WTC11 (cell line): ENCODE data around the gene TP73.

Source experiments
- ATF2 ChIP-seq: sonication (generic); formaldehyde crosslinking; IDR thresholded peaks from 2 replicates; pipeline ENCODE4 v1.8.1; 2022; ENCODE audit warnings: low read depth, missing genetic modification reagents, borderline replicate concordance
- ATF3 ChIP-seq: sonication (generic); formaldehyde crosslinking; conservative IDR thresholded peaks from 2 replicates; pipeline ENCODE4 v1.8.1; 2022; ENCODE audit warnings: mild to moderate bottlenecking, missing genetic modification reagents
- CTCF ChIP-seq: fragments of 200-600 bp; IDR thresholded peaks from 2 replicates; pipeline ENCODE4 v1.8.0; 2022; ENCODE audit warnings: antibody characterized with exemption
- ESRRA ChIP-seq: sonication (generic); formaldehyde crosslinking; IDR thresholded peaks from 2 replicates; pipeline ENCODE4 v1.8.1; 2022; ENCODE audit warnings: mild to moderate bottlenecking, missing genetic modification reagents, borderline replicate concordance
- FOXK1 ChIP-seq: sonication (generic); formaldehyde crosslinking; IDR thresholded peaks from 2 replicates; pipeline ENCODE4 v1.8.0; 2022; ENCODE audit warnings: mild to moderate bottlenecking, moderate library complexity, missing genetic modification reagents
- IRF1 ChIP-seq: sonication (generic); formaldehyde crosslinking; IDR thresholded peaks from 2 replicates; pipeline ENCODE4 v1.8.0; 2023; ENCODE audit warnings: missing genetic modification reagents
- MAX ChIP-seq: sonication (generic); formaldehyde crosslinking; IDR thresholded peaks from 2 replicates; pipeline ENCODE4 v1.8.0; 2022; ENCODE audit warnings: mild to moderate bottlenecking, missing genetic modification reagents
- SMAD3 ChIP-seq: sonication (generic); formaldehyde crosslinking; IDR thresholded peaks from 2 replicates; pipeline ENCODE4 v1.8.0; 2022; ENCODE audit warnings: missing genetic modification reagents, mild to moderate bottlenecking, borderline replicate concordance
- SP1 ChIP-seq: sonication (generic); formaldehyde crosslinking; conservative IDR thresholded peaks from 2 replicates; pipeline ENCODE4 v1.8.1; 2022; ENCODE audit warnings: missing genetic modification reagents
- USF1 ChIP-seq: sonication (generic); formaldehyde crosslinking; IDR thresholded peaks from 2 replicates; pipeline ENCODE4 v1.8.0; 2022; ENCODE audit warnings: mild to moderate bottlenecking, missing genetic modification reagents
- ZBTB21 ChIP-seq: sonication (generic); formaldehyde crosslinking; IDR thresholded peaks from 2 replicates; pipeline ENCODE4 v1.8.1; 2023; ENCODE audit warnings: mild to moderate bottlenecking, missing genetic modification reagents, borderline replicate concordance
- ZSCAN18 ChIP-seq: fragments of 250-450 bp; sonication (Bioruptor Pico); IDR thresholded peaks from 2 replicates; pipeline ENCODE4 v2.1.2; 2022; ENCODE audit warnings: mild to moderate bottlenecking, moderate library complexity
- TF ChIP-seq, protein P1 (sequence below): sonication (generic); formaldehyde crosslinking; IDR thresholded peaks from 2 replicates; pipeline ENCODE4 v1.8.0; 2023; ENCODE audit warnings: mild to moderate bottlenecking, missing genetic modification reagents
- TF ChIP-seq, protein P2 (sequence below): sonication (generic); formaldehyde crosslinking; IDR thresholded peaks from 2 replicates; pipeline ENCODE4 v1.8.1; 2023; ENCODE audit warnings: mild to moderate bottlenecking, missing genetic modification reagents

- TF ChIP-seq SP1 (CRISPR knock-in tag) (no peak), CTCF (no peak), ZBTB21 (CRISPR knock-in tag) (no peak), FOXK1 (CRISPR knock-in tag) (no peak), ATF2 (CRISPR knock-in tag) (no peak), ESRRA (CRISPR knock-in tag) (no peak), ZSCAN18 (CRISPR knock-in tag) (no peak), IRF1 (CRISPR knock-in tag) (no peak), MAX (CRISPR knock-in tag) (no peak), USF1 (CRISPR knock-in tag) (no peak), ATF3 (CRISPR knock-in tag) (no peak), SMAD3 (CRISPR knock-in tag) (no peak)
- TF ChIP-seq, protein P1, sequence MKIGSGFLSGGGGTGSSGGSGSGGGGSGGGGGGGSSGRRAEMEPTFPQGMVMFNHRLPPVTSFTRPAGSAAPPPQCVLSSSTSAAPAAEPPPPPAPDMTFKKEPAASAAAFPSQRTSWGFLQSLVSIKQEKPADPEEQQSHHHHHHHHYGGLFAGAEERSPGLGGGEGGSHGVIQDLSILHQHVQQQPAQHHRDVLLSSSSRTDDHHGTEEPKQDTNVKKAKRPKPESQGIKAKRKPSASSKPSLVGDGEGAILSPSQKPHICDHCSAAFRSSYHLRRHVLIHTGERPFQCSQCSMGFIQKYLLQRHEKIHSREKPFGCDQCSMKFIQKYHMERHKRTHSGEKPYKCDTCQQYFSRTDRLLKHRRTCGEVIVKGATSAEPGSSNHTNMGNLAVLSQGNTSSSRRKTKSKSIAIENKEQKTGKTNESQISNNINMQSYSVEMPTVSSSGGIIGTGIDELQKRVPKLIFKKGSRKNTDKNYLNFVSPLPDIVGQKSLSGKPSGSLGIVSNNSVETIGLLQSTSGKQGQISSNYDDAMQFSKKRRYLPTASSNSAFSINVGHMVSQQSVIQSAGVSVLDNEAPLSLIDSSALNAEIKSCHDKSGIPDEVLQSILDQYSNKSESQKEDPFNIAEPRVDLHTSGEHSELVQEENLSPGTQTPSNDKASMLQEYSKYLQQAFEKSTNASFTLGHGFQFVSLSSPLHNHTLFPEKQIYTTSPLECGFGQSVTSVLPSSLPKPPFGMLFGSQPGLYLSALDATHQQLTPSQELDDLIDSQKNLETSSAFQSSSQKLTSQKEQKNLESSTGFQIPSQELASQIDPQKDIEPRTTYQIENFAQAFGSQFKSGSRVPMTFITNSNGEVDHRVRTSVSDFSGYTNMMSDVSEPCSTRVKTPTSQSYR = no peak
- TF ChIP-seq, protein P2, sequence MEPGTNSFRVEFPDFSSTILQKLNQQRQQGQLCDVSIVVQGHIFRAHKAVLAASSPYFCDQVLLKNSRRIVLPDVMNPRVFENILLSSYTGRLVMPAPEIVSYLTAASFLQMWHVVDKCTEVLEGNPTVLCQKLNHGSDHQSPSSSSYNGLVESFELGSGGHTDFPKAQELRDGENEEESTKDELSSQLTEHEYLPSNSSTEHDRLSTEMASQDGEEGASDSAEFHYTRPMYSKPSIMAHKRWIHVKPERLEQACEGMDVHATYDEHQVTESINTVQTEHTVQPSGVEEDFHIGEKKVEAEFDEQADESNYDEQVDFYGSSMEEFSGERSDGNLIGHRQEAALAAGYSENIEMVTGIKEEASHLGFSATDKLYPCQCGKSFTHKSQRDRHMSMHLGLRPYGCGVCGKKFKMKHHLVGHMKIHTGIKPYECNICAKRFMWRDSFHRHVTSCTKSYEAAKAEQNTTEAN = no peak
Observed at GRCh38 chr1:3740752-3741151, 88.4 kb downstream of the TP73 start.
